RWPE1 (cell line): ENCODE data around the gene KDM2B.
A peak's percentile ranks its signal among the peaks of the same experiment; 100 is the strongest.

Experiments
- CTCF ChIA-PET: fragments of 350-600 bp; sonication (Branson Sonifier 250); formaldehyde crosslinking; extraction: SDS; loops from one replicate; lab custom pipeline; 2021; lab: Yijun Ruan, JAX
- POLR2A ChIA-PET: fragments of 400-600 bp; formaldehyde crosslinking; extraction: SDS; loops from one replicate; lab custom pipeline; 2020; ENCODE audit warnings: antibody characterized with exemption; ENCODE audit not compliant: low non-redundant PET; lab: Yijun Ruan, JAX
- DNase-seq: peaks from one replicate; pipeline ENCODE4 v3.0.0; 2012; ENCODE audit warnings: low spot score
- H3K27ac ChIP-seq: fragments of 450-650 bp; 2 replicates; pipeline ENCODE4 v1.5.1; 2017
- CTCF ChIP-seq: fragments of 450-650 bp; conservative IDR thresholded peaks from 2 replicates; pipeline ENCODE4 v1.5.1; 2017; ENCODE audit warnings: low read depth, mild to moderate bottlenecking

The KDM2B gene

GRCh38 chr12:121448771-121449315 is 132.0 kb downstream of the KDM2B start:
- ChIA-PET POLR2A (no interaction called here), CTCF (interaction anchor here (0.6 to 0.7 kb wide), 2 partner anchors 83 to 975 kb away, joined by 3 to 4 read pairs; no protein-coding TSS in a partner anchor)
- H3K27ac ChIP-seq: no peak overlapping the region
- TF ChIP-seq CTCF: no peak
- DNase-seq: no peak

- no peak for TF ChIP-seq CTCF
- no peak overlapping the region for H3K27ac ChIP-seq
- DNase-seq: no peak
- ChIA-PET CTCF (interaction anchor here (0.7 kb wide), 1 partner anchor 23 kb away, joined by 4 read pairs; no protein-coding TSS in a partner anchor), POLR2A (no interaction called here)
Observed at GRCh38 chr12:121446750-121447149, 134.1 kb downstream of the KDM2B start.

- H3K27ac ChIP-seq: peak overlapping the region; percentile 32
- DNase-seq: no peak
- POLR2A ChIA-PET: no interaction called here
- no peak for TF ChIP-seq CTCF
- CTCF ChIA-PET: interaction anchor here (0.5 to 0.7 kb wide), 2 partner anchors 45 to 82 kb away, joined by 4 read pairs; partner anchors contain the start of gene RNF34
Observed at GRCh38 chr12:121444842-121445202, 136.0 kb downstream of the KDM2B start.

GRCh38 chr12:121443911-121444841 is 136.6 kb downstream of the KDM2B start:
- CTCF ChIA-PET: interaction anchor here (0.5 to 2.3 kb wide), 12 partner anchors 8 to 132 kb away, joined by 3 to 20 read pairs (median 4); no protein-coding TSS in a partner anchor
- POLR2A ChIA-PET: no interaction called here
- peak overlapping the region; percentile 32 for H3K27ac ChIP-seq
- no peak for DNase-seq
- TF ChIP-seq CTCF: no peak

GRCh38 chr12:121443193-121443870 is 137.5 kb downstream of the KDM2B start:
- CTCF ChIA-PET: interaction anchor here (0.5 to 2.3 kb wide), 12 partner anchors 9 to 166 kb away, joined by 3 to 20 read pairs (median 4); no protein-coding TSS in a partner anchor
- peak; percentile 84 for DNase-seq
- POLR2A ChIA-PET: no interaction called here
- no peak overlapping the region for H3K27ac ChIP-seq
- TF ChIP-seq CTCF: peak; percentile 88
